Erythroblast (primary cell): ENCODE measurements around the gene PIK3CA.
A peak's percentile ranks its signal among the peaks of the same experiment; 100 is the strongest.
"Not testable (repeated sequence)": the region's sequence is repeated elsewhere in the genome, so short reads cannot be mapped to it uniquely, and the experiment has no call there.

Experiments used
- DNase-seq, 2 experiments: peaks; one replicate each; lab custom pipeline; 2025; lab: John Stamatoyannopoulos, UW
- GATA1 ChIP-seq: IDR thresholded peaks from 2 replicates; pipeline ENCODE4 v1.6.1; 2011; ENCODE audit warnings: low read depth, mild to moderate bottlenecking, control low read depth, low read length, moderate library complexity
- POLR2A ChIP-seq: IDR thresholded peaks from 2 replicates; pipeline ENCODE4 v1.6.1; 2011; ENCODE audit warnings: mild to moderate bottlenecking, low read length

Gene PIK3CA

GRCh38 chr3:179247289-179248015 is 99.3 kb downstream of the PIK3CA start:
- DNase-seq = no peak
- no peak for TF ChIP-seq POLR2A
- TF ChIP-seq GATA1 = no peak

DNA sequence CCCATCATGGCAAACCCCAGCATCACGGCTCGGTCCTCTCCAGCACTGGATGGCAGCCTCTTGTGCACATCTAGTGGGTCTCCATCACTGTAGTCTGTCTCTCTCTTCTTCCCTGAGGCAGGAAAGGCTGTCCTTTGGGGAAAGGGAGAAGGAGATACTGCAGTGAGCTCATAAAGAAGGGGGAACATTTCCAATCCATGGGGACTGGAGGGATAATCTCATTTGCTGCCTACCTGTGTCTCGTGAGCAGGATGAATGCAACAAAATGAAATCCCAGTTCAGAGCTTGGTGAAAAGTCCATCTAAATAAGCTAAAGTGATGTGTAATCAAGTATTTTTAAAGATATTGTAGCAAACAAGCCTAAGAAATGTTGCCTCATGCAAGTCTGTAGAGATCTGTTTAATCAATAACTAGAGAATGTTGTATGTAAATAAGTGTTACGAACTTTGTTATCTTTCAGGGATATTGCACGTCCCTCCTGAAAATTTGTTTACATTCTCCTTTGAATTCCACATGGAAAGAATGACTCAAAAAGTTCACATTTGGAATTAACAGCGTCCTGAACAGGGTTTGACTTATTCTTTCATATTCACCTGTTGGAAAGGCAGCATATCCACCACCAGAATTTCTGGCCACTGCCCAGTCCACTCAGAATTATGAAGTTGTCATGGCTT is 102.8 kb downstream of the PIK3CA start, which contains the start of gene KCNMB3:
Gene KCNMB3 (minus strand): TSS at position 312 of the 674 bp plus-strand sequence. CDS start 124 bp downstream, at position 188.
- TF ChIP-seq POLR2A = no peak
- no peak for TF ChIP-seq GATA1
- DNase-seq = no peak

GRCh38 chr3:179256813-179257212 is 108.7 kb downstream of the PIK3CA start:
- no peak for DNase-seq
- TF ChIP-seq POLR2A = no peak
- TF ChIP-seq GATA1 = no peak

DNA sequence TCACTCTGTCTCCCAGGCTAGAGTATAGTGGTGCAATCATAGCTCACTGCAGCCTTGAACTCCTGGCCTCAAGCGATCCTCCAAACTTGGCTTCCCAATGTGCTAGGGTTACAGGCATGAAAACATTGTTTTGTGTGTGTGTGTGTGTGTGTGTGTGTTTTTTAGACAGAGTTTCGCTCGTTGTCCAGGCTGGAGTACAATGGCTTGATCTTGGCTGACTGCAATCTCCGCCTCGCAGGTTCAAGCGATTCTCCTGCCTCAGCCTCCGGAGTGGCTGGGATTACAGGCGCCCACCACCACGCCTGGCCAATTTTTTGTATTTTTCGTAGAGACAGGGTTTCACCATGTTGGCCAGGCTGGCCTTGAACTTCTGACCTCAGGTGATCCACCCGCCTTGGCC is 109.6 kb downstream of the PIK3CA start:
- DNase-seq = not testable (repeated sequence)

GRCh38 chr3:179258820-179259219 is 110.7 kb downstream of the PIK3CA start:
- no peak for TF ChIP-seq POLR2A
- no peak for TF ChIP-seq GATA1
- no peak for DNase-seq

GRCh38 chr3:179259959-179260756 is 112.0 kb downstream of the PIK3CA start:
- not testable (repeated sequence) for DNase-seq

GRCh38 chr3:179260949-179261765 is 113.0 kb downstream of the PIK3CA start:
- DNase-seq = peak; percentile 88 to 89
- TF ChIP-seq GATA1 (no peak), POLR2A (peak; percentile 63)

DNA sequence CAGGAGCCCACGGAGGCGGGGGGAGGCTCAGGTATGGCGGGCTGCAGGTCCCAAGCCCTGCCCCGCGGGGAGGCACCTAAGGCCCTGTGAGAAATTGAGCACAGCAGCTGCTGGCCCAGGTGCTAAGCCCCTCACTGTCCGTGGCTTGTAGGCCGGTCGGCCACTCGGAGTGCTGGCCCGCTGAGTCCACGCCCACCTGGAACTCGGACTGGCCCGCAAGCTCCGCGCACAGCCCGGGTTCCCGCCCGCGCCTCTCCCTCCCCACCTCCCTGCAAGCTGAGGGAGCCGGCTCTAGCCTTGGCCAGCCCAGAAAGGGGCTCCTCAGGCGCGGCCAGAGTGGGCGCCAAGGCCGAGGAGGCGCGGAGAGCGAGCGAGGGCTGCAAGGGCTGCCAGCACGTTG is 115.0 kb downstream of the PIK3CA start:
- no peak for DNase-seq
- TF ChIP-seq POLR2A = no peak
- TF ChIP-seq GATA1 = no peak

GRCh38 chr3:179264449-179264848 is 116.3 kb downstream of the PIK3CA start:
- TF ChIP-seq GATA1 (no peak), POLR2A (no peak)
- peak in 1 of 2 experiments; percentile 4 for DNase-seq

- DNase-seq = peak; percentile 10 to 13
- no peak for TF ChIP-seq POLR2A
- TF ChIP-seq GATA1 = no peak
Observed at GRCh38 chr3:179265092-179265491, 116.9 kb downstream of the PIK3CA start.

DNA sequence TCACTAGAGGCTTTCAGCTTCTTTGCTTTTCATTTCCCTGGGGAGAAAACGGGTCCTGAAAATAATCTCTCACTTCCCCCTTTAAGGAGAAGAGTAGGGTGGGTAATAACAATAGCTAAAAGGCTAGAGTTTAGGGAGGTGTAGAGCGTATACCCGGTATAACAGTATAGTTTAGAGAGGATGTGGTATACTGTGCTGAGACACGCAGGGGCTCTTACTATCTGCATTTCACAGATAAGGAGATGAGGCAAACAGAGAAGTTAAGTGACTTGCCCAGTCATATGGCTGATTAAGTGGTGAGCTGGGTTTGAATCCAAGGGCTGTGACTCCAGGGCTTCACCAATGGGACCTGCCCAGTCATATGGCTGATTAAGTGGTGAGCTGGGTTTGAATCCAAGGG is 117.7 kb downstream of the PIK3CA start:
- DNase-seq = peak; percentile 63 to 72
- TF ChIP-seq GATA1 (no peak), POLR2A (no peak)

DNA sequence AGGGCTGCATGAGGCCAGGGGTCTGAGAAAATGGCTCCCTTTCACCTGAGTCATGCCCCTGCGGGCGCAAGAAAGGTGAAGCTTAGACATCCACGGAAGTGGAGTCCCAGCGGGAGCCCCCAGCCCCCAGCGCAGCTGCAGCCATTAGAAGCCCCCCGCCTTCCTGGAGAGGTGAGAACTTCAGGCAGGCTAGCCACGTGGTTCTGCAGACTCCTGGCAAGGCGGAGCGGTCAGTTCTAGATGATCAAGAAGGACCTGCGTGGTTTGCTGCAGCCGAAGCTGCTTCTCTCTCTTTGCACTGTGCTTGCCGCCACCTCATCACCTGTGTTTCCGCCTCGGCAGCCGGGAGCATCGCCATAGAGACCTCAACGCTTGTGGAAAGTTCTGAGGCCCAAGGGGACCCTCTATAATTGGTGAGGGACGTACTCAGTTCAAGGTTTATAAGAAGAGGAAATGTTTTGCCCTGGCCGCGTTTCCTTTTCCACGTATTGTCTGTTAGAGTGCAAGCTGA is 118.6 kb downstream of the PIK3CA start:
- DNase-seq = no peak
- TF ChIP-seq POLR2A (no peak), GATA1 (no peak)
